NCI-H69 (cell line): Measurements from ENCODE around the gene INVS.
"Not testable (repeated sequence)": the region's sequence is repeated elsewhere in the genome, so short reads cannot be mapped to it uniquely, and the experiment has no call there.

Experiments used
- DNase-seq: peaks from one replicate; lab custom pipeline; 2025; lab: John Stamatoyannopoulos, UW

Gene INVS

DNA sequence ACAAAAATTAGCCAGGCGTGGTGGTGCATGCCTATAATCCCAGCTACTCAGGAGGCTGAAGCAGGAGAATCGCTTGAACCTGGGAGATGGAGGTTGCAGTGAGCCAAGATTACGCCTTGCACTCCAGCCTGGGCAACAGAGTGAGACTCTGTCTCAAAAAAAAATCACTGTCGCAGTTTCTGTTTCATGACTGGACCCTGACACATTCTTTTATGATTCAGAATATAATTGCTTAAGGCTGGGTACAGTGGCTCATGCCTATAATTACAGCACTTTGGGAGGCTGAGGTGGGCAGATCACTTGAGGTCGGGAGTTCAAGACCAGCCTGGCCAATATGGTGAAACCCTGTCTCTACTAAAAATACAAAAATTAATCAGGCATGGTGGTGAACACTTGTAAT is 239.7 kb downstream of the INVS start:
- DNase-seq = not testable (repeated sequence)

DNA sequence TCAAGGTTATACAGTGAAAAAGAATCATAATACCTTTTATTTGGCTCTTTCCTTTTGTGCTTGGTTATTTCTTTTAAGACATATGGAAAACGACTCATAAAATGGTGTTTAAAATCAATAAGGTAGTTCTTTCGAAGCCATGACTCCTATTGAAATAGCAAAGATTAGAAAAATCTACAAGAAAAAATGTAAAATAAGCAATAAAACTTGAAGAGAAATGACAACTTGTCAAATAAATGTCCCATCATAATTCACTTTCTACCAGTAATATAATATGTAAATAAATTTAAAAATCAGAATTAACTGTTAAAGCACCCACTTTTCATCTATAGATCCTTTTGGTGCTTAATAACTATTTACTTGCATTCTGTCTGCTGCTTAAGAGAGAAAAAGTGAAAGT is 241.2 kb downstream of the INVS start:
- no peak for DNase-seq

DNA sequence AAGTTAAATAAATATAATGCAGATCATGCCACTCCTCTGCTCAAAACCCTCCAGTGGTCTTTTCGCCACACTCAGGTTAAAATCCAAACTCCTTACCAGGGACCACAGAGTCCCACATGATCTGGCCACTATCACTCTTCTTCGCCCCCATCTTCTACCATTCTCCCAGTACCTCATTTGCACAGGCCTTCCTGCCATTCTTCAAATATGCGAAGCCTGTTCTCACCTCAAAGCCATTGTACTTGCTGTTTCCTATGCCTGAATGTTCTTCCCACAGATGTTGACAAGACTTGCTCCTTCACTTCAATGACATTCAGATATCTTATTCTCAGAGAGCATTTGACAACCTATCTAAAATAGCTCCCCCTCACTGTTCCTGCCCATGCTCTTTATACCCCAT is 242.8 kb downstream of the INVS start:
- no peak for DNase-seq

DNA sequence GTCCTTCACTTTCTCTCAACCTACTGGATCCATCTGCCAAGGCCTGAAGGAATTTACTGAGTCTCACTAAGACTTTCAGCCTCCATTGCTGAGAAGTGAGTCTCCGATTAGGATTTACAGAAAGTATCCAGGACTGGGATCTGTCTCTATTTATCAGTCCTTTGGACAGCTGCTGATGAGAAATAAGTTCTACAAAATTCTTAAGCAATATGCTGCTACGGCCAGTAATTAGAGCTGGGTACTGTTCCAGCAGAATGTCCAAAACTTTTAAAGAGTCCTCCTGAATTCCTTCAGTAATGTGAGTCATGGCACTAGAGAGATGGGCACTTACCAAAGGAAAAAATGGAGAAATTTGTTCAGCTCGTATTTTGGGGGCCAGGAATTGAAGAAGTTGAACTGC is 247.8 kb downstream of the INVS start:
- no peak for DNase-seq

DNA sequence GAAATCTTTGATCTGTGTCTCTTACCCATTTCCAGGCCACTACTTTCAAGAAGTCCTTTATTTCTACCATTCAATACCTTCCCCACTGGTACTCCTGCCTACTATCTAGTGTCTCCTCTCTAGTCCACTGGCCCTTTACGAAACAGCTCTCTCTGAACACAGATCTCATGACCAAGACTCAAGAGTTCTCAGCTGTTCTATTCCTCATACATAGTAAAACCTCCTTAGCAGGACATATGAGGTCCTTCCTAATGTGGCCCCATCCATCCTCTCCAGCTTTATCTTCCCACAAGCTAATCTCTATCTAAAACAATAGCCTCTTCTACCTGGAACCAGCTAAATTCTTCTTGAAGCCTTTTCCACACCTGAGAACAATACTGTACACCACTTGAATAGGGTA is 251.1 kb downstream of the INVS start:
- DNase-seq = peak; percentile 5
